KMS-11 (cell line): ENCODE measurements around the gene FBXO31.
A peak's percentile ranks its signal among the peaks of the same experiment; 100 is the strongest.

ENCODE experiments used
- H2AFZ ChIP-seq: fragments of 200-600 bp; sonication (generic); 2 replicates; pipeline ENCODE4 v1.6.1; 2016; ENCODE audit warnings: antibody characterized with exemption, mixed run types, low read depth
- H3K27ac ChIP-seq: fragments of 200-600 bp; sonication (generic); 2 replicates; pipeline ENCODE4 v1.6.1; 2016; ENCODE audit warnings: mild to moderate bottlenecking, mixed run types
- H3K27me3 ChIP-seq: fragments of 200-600 bp; sonication (generic); 2 replicates; pipeline ENCODE4 v1.6.1; 2017; ENCODE audit warnings: mild to moderate bottlenecking, low read depth, mixed run types, moderate library complexity; ENCODE audit not compliant: insufficient read depth
- H3K36me3 ChIP-seq: fragments of 200-600 bp; sonication (generic); 2 replicates; pipeline ENCODE4 v1.6.1; 2017; ENCODE audit warnings: mild to moderate bottlenecking, mixed run types; ENCODE audit not compliant: insufficient read depth
- H3K4me1 ChIP-seq: fragments of 200-600 bp; sonication (generic); 2 replicates; pipeline ENCODE4 v1.6.1; 2016; ENCODE audit warnings: mild to moderate bottlenecking, low read depth, mixed run types; ENCODE audit not compliant: poor library complexity, severe bottlenecking
- H3K4me2 ChIP-seq: fragments of 200-600 bp; sonication (generic); 2 replicates; pipeline ENCODE4 v1.7.0; 2016; ENCODE audit warnings: mild to moderate bottlenecking, mixed run types
- H3K4me3 ChIP-seq: fragments of 200-600 bp; sonication (generic); IDR thresholded peaks from 2 replicates; pipeline ENCODE4 v1.6.1; 2017; ENCODE audit warnings: low read depth, low read length, mixed read lengths; ENCODE audit not compliant: insufficient read depth
- H3K79me2 ChIP-seq: fragments of 200-600 bp; sonication (generic); 2 replicates; pipeline ENCODE4 v1.6.1; 2016; ENCODE audit warnings: low read depth, mixed run types; ENCODE audit not compliant: insufficient read depth
- H3K9ac ChIP-seq: fragments of 200-600 bp; sonication (generic); 2 replicates; pipeline ENCODE4 v1.6.1; 2016; ENCODE audit warnings: mild to moderate bottlenecking, mixed run types
- H4K20me1 ChIP-seq: fragments of 200-600 bp; sonication (generic); 2 replicates; pipeline ENCODE4 v1.6.1; 2016; ENCODE audit warnings: mild to moderate bottlenecking, mixed run types; ENCODE audit not compliant: insufficient read depth
- CTCF ChIP-seq: fragments of 200-600 bp; sonication (generic); conservative IDR thresholded peaks from 2 replicates; pipeline ENCODE4 v1.6.1; 2017; ENCODE audit warnings: low read depth, mild to moderate bottlenecking, antibody characterized with exemption, low read length, moderate library complexity, mixed read lengths

FBXO31 gene

DNA sequence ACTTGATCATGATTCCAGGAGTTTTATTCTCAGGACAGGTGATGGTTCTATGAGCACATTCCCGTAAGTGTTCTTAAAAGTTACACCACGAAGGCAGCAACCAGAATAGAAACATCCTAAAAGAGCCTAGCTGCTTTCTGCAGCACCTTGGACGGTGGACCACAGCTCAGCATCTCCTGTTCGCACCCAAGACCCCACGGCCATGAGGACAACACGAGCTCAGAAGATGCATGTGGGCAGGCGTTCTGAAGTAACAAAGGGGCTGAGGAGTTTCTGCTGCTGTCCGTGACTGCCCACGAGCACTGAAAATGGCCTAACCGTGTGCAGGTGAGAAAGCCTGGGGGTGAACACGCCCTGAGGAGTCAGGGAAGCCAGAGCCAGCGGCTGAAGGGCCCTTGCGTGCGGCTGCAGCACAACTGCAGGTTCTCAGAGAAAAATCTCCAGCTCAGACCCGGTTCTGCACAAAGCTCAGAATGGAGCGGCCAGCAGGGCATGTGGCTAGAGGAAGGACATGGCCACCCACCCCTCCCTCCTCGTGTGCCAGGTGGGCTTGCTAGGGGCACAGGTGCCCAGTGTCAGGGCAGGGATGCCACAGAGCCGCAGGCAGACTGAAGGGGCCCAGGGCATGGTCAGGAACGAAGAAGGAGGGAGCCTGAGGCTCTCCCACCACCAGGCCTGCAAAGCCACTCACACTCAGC lies 55.6 kb downstream of the FBXO31 start:
- no peaks in the 10 kb centered on the region for H3K36me3 ChIP-seq
- H3K27ac ChIP-seq = no peak overlapping the region
- no peaks in the 10 kb centered on the region for H3K79me2 ChIP-seq
- no peak overlapping the region for H3K4me3 ChIP-seq
- H4K20me1 ChIP-seq = no peaks in the 10 kb centered on the region
- no peak overlapping the region for H3K9ac ChIP-seq
- no peaks in the 10 kb centered on the region for H3K4me1 ChIP-seq
- no peak overlapping the region for H3K4me2 ChIP-seq
- no peaks in the 10 kb centered on the region for H3K27me3 ChIP-seq
- no peak overlapping the region for H2AFZ ChIP-seq
- TF ChIP-seq CTCF = no peak

- no peak for TF ChIP-seq CTCF
- H3K79me2 ChIP-seq = no peaks in the 10 kb centered on the region
- H3K9ac ChIP-seq = no peak overlapping the region
- H3K27me3 ChIP-seq = no peaks in the 10 kb centered on the region
- no peak overlapping the region for H3K4me3 ChIP-seq
- H3K27ac ChIP-seq = no peak overlapping the region
- no peaks in the 10 kb centered on the region for H4K20me1 ChIP-seq
- no peak overlapping the region for H2AFZ ChIP-seq
- H3K36me3 ChIP-seq = no peaks in the 10 kb centered on the region
- peaks cover 5% of the 10 kb centered on the region for H3K4me1 ChIP-seq
- no peak overlapping the region for H3K4me2 ChIP-seq
Measured at GRCh38 chr16:87326151-87326571, 57.4 kb downstream of the FBXO31 start.

DNA sequence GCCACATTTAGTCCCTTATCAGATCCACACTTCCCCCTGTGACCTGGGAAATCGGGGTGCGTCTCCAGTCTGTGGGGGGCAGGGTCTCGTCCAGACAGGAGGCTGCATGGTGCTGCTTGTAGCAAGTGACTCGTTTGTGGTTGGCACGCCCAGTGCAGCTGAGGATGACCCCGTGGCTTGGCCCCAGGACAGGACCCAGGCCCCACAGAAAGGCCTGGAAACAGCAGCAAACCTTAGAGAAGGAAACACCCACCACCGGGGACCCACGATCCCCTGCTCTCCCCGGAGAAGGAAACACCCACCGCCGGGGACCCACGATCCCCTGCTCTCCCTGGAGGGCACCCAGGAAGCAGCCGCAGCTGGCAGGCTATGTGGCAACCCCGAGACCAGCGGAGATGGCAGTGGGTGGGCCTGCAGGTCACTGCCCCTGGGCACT lies 58.1 kb downstream of the FBXO31 start:
- Histone ChIP-seq H3K79me2 (no peaks in the 10 kb centered on the region), H4K20me1 (no peaks in the 10 kb centered on the region), H3K36me3 (no peaks in the 10 kb centered on the region), H3K27me3 (no peaks in the 10 kb centered on the region), H2AFZ (no peak overlapping the region), H3K27ac (no peak overlapping the region), H3K4me2 (no peak overlapping the region), H3K9ac (no peak overlapping the region), H3K4me3 (no peak overlapping the region), H3K4me1 (peaks cover 5% of the 10 kb centered on the region)
- no peak for TF ChIP-seq CTCF

- peak; percentile 85 for TF ChIP-seq CTCF
- H3K36me3 ChIP-seq = no peaks in the 10 kb centered on the region
- H3K27me3 ChIP-seq = no peaks in the 10 kb centered on the region
- no peaks in the 10 kb centered on the region for H3K79me2 ChIP-seq
- H3K4me1 ChIP-seq = peaks cover 5% of the 10 kb centered on the region
- no peaks in the 10 kb centered on the region for H4K20me1 ChIP-seq
- no peak overlapping the region for H3K27ac ChIP-seq
- no peak overlapping the region for H3K4me3 ChIP-seq
- H3K4me2 ChIP-seq = no peak overlapping the region
- H3K9ac ChIP-seq = no peak overlapping the region
- no peak overlapping the region for H2AFZ ChIP-seq
Measured at GRCh38 chr16:87324411-87325275, 58.9 kb downstream of the FBXO31 start.
